Gastrocnemius medialis (tissue), 4 donors: ENCODE measurements around the gene ENHO. TPM values are rescaled to one million over a fixed set of nuclear protein-coding genes. Genes with fewer than 3 reads are reported as not detected.

Source experiments
- ATAC-seq, 2 donors: fragments of 150-250 bp; one replicate each; pipeline ENCODE4 v1.9.1; 2016
- DNase-seq, 2 donors: peaks; one replicate each; pipeline ENCODE4 v3.0.0-alpha.2; 2019
- H3K27ac ChIP-seq, 4 donors: fragments of 200-600 bp; sonication (generic); 1 replicate in 1 of 4; 2 replicates in 3 of 4; pipeline ENCODE4 v1.5.1; 2016 to 2018; ENCODE audit warnings: mild to moderate bottlenecking in 2 of 4, moderate library complexity in 1 of 4
- H3K27me3 ChIP-seq, 3 donors: fragments of 200-600 bp; sonication (generic) in 2 of 3; 1 replicate in 1 of 3; 2 replicates in 2 of 3; pipeline versions ENCODE4 v1.5.1 to v1.6.0; 2016 to 2019; ENCODE audit warnings: mild to moderate bottlenecking in 1 of 3, moderate library complexity in 1 of 3
- H3K36me3 ChIP-seq, 2 donors: fragments of 200-600 bp; sonication (generic) in 1 of 2; one replicate each; pipeline ENCODE4 v1.5.1; 2017 to 2018
- H3K4me1 ChIP-seq, 2 donors: fragments of 200-600 bp; sonication (generic) in 1 of 2; one replicate each; pipeline ENCODE4 v1.5.1; 2016 to 2017; ENCODE audit warnings: mild to moderate bottlenecking in 2 of 2
- H3K4me3 ChIP-seq, 4 donors: fragments of 200-600 bp; sonication (generic) in 3 of 4; 1 replicate in 1 of 4; 2 replicates in 3 of 4; pipeline ENCODE4 v1.5.1; 2016 to 2019; ENCODE audit warnings: mild to moderate bottlenecking in 2 of 4
- H3K9me3 ChIP-seq, 3 donors: fragments of 200-600 bp; sonication (generic) in 2 of 3; 1 replicate in 1 of 3; 2 replicates in 2 of 3; pipeline ENCODE4 v1.5.1; 2016 to 2019
- CTCF ChIP-seq, 5 experiments: fragments of 450-650 bp in 3 of 5; fragments of 200-600 bp in 2 of 5; sonication (generic) in 2 of 5; IDR thresholded peaks in 4 of 5; conservative IDR thresholded peaks in 1 of 5; 1 replicate in 4 of 5; 2 replicates in 1 of 5; pipeline ENCODE4 v1.5.1; 2016 to 2019; ENCODE audit warnings: antibody characterized with exemption in 5 of 5, mild to moderate bottlenecking in 3 of 5, moderate library complexity in 3 of 5
- POLR2A ChIP-seq, 2 donors: fragments of 450-650 bp; IDR thresholded peaks; one replicate each; pipeline ENCODE4 v1.6.1; 2017; ENCODE audit warnings: antibody characterized with exemption in 2 of 2, mild to moderate bottlenecking in 2 of 2, moderate library complexity in 2 of 2
- in situ Hi-C, 4 donors: fragments of 200-750 bp; cut with MboI; loops; one replicate each; pipeline versions ENCODE4 v1.15.0 to v1.8.0; 2017; ENCODE audit warnings: low sequenced_read_pairs in 4 of 4
- intact Hi-C: fragments of 100-400 bp; cut with DNase I; formaldehyde crosslinking; loops from one replicate; pipeline ENCODE4 v1.15.1; 2023; ENCODE audit warnings: low total_unique reads
- total RNA-seq, 4 donors: library from RNA; depleted of rRNA; stranded (reverse); fragments of >200 nt; gene quantifications; one replicate each; pipeline versions ENCODE4 v1.1.0 to v1.2.3, GENCODE V29; 2016

ENHO gene
- total RNA-seq, 4 donors from 2014 or later = 0.65 TPM; not detected in 3

- ATAC-seq (no peak), DNase-seq (no peak)
- H3K9me3 ChIP-seq = no peaks in the 10 kb centered on the region
- H3K4me1 ChIP-seq = no peaks in the 10 kb centered on the region
- TF ChIP-seq CTCF (IDR thresholded peaks at IDR 0.05 in 4 of 5, conservative IDR thresholded peaks at IDR 0.05 in 1 of 5) (no peak), POLR2A (IDR thresholded peaks at IDR 0.05) (no peak)
- H3K27me3 ChIP-seq = no peaks in the 10 kb centered on the region
- no peak overlapping the region for H3K27ac ChIP-seq
- intact Hi-C loops = no loop called here
- no peak overlapping the region for H3K4me3 ChIP-seq
- in situ Hi-C loops = loop anchor here in 3 of 4 donors (5.0 to 10.0 kb wide), 3 partner anchors 57 to 87 kb away; no protein-coding TSS in a partner anchor
- no peaks in the 10 kb centered on the region for H3K36me3 ChIP-seq
Measured at GRCh38 chr9:34491596-34491995, 31.2 kb downstream of the ENHO start.

GRCh38 chr9:34490760-34491159 lies 32.0 kb downstream of the ENHO start:
- no peak for DNase-seq
- no peaks in the 10 kb centered on the region for H3K36me3 ChIP-seq
- H3K4me3 ChIP-seq = no peak overlapping the region
- H3K27me3 ChIP-seq = no peaks in the 10 kb centered on the region
- no peaks in the 10 kb centered on the region for H3K9me3 ChIP-seq
- no peak for ATAC-seq
- in situ Hi-C loops (loop anchor here in 3 of 4 donors (5.0 to 10.0 kb wide), 3 partner anchors 56 to 86 kb away; no protein-coding TSS in a partner anchor), intact Hi-C loops (no loop called here)
- H3K4me1 ChIP-seq = no peaks in the 10 kb centered on the region
- no peak overlapping the region for H3K27ac ChIP-seq
- TF ChIP-seq CTCF (IDR thresholded peaks at IDR 0.05 in 4 of 5, conservative IDR thresholded peaks at IDR 0.05 in 1 of 5) (no peak), POLR2A (IDR thresholded peaks at IDR 0.05) (no peak)

- ATAC-seq (no peak), DNase-seq (no peak)
- TF ChIP-seq CTCF (IDR thresholded peaks at IDR 0.05 in 4 of 5, conservative IDR thresholded peaks at IDR 0.05 in 1 of 5) (no peak), POLR2A (IDR thresholded peaks at IDR 0.05) (no peak)
- Histone ChIP-seq H3K9me3 (no peaks in the 10 kb centered on the region), H3K4me3 (no peak overlapping the region), H3K4me1 (no peaks in the 10 kb centered on the region), H3K36me3 (no peaks in the 10 kb centered on the region), H3K27me3 (no peaks in the 10 kb centered on the region), H3K27ac (no peak overlapping the region)
- intact Hi-C loops = no loop called here
- in situ Hi-C loops = loop anchor here in 3 of 4 donors (5.0 to 10.0 kb wide), 3 partner anchors 56 to 86 kb away; no protein-coding TSS in a partner anchor
Measured at GRCh38 chr9:34490360-34490759, 32.4 kb downstream of the ENHO start.

GRCh38 chr9:34486572-34486971 lies 36.2 kb downstream of the ENHO start:
- H3K4me3 ChIP-seq = no peak overlapping the region
- H3K27ac ChIP-seq = no peak overlapping the region
- intact Hi-C loops (no loop called here), in situ Hi-C loops (no loop called here)
- H3K27me3 ChIP-seq = no peaks in the 10 kb centered on the region
- no peak for ATAC-seq
- peaks cover 0 to 8% of the 10 kb centered on the region in 2 donors for H3K4me1 ChIP-seq
- H3K9me3 ChIP-seq = no peaks in the 10 kb centered on the region
- TF ChIP-seq POLR2A (IDR thresholded peaks at IDR 0.05) (no peak), CTCF (IDR thresholded peaks at IDR 0.05 in 4 of 5, conservative IDR thresholded peaks at IDR 0.05 in 1 of 5) (no peak)
- DNase-seq = no peak
- no peaks in the 10 kb centered on the region for H3K36me3 ChIP-seq

GRCh38 chr9:34485822-34486221 lies 37.0 kb downstream of the ENHO start:
- H3K4me1 ChIP-seq = peaks cover 0 to 8% of the 10 kb centered on the region in 2 donors
- H3K27me3 ChIP-seq = no peaks in the 10 kb centered on the region
- DNase-seq (no peak), ATAC-seq (no peak)
- H3K27ac ChIP-seq = no peak overlapping the region
- no peaks in the 10 kb centered on the region for H3K9me3 ChIP-seq
- no peaks in the 10 kb centered on the region for H3K36me3 ChIP-seq
- in situ Hi-C loops = no loop called here
- TF ChIP-seq CTCF (IDR thresholded peaks at IDR 0.05 in 4 of 5, conservative IDR thresholded peaks at IDR 0.05 in 1 of 5) = no peak
- no peak for TF ChIP-seq POLR2A (IDR thresholded peaks at IDR 0.05)
- intact Hi-C loops = no loop called here
- H3K4me3 ChIP-seq = no peak overlapping the region
